GM12878 (cell line): ENCODE data around the gene TNFRSF1A. TPM values are rescaled to one million over a fixed set of nuclear protein-coding genes. Genes with fewer than 3 reads are reported as not detected.

Experiments
- ATAC-seq: fragments of 200-7000 bp; cut with Tn5 transposase; 3 replicates; pipeline ENCODE4 v1.9.1; 2020; ENCODE audit warnings: mild to moderate bottlenecking, moderate library complexity
- BruUV-seq: library from RNA; stranded (reverse); fragments of 400-500 nt; replicated peaks from 2 replicates; lab custom pipeline; 2021; lab: Mats Ljungman, UMichigan
- CTCF ChIA-PET: fragments of 300-600 bp; sonication (Branson Sonifier 250); formaldehyde crosslinking; extraction: SDS; loops from one replicate; lab custom pipeline; 2021; ENCODE audit warnings: inconsistent platforms; lab: Yijun Ruan, JAX
- POLR2A ChIA-PET: fragments of 350-600 bp; formaldehyde crosslinking; extraction: SDS; loops from one replicate; lab custom pipeline; 2021; ENCODE audit warnings: inconsistent platforms; lab: Charles Lee
- RAD21 ChIA-PET: fragments of 300-600 bp; sonication (Branson Sonifier 250); formaldehyde crosslinking; loops from one replicate; lab custom pipeline; 2023; ENCODE audit warnings: antibody characterized with exemption; ENCODE audit not compliant: unreplicated experiment; lab: Charles Lee
- SMC1A ChIA-PET: fragments of 300-600 bp; sonication (Branson Sonifier 250); formaldehyde crosslinking; loops from one replicate; lab custom pipeline; 2023; ENCODE audit not compliant: unreplicated experiment, uncharacterized antibody; lab: Charles Lee
- DNase-seq: peaks from one replicate; pipeline ENCODE4 v3.0.0-alpha.2; 2011; ENCODE audit warnings: low read depth, low spot score
- FAIRE-seq: peaks from 3 replicates; lab custom pipeline; 2011; peaks lifted over from hg19 to GRCh38; lab: Jason Lieb, UNC
- H2AFZ ChIP-seq: 2 replicates; pipeline ENCODE4 v1.6.0; 2011; ENCODE audit warnings: low read depth, low read length, control low read depth; ENCODE audit not compliant: control insufficient read depth
- H3K27ac ChIP-seq: 2 replicates; pipeline ENCODE4 v1.5.1; 2011; ENCODE audit warnings: control low read depth; ENCODE audit not compliant: control insufficient read depth, insufficient read depth
- H3K27me3 ChIP-seq, 2 experiments: replicated peaks in 1 of 2; 2 replicates each; pipeline versions ENCODE4 v1.6.0 to v1.6.1; 2011; ENCODE audit warnings: low read length in 1 of 2; ENCODE audit not compliant: control insufficient read depth in 2 of 2, insufficient read depth in 2 of 2
- H3K36me3 ChIP-seq, 2 experiments: 2 replicates each; pipeline ENCODE4 v1.5.1; 2011; ENCODE audit warnings: low read length in 1 of 2; ENCODE audit not compliant: control insufficient read depth in 2 of 2, insufficient read depth in 2 of 2
- H3K4me1 ChIP-seq: 2 replicates; pipeline ENCODE4 v1.6.1; 2011; ENCODE audit warnings: mild to moderate bottlenecking, low read length, moderate library complexity, mixed read lengths; ENCODE audit not compliant: control insufficient read depth, insufficient read depth
- H3K4me2 ChIP-seq: 2 replicates; pipeline ENCODE4 v1.6.0; 2011; ENCODE audit warnings: control low read depth; ENCODE audit not compliant: control insufficient read depth, insufficient read depth
- H3K4me3 ChIP-seq: fragments of 200-600 bp; sonication (generic); 2 replicates; pipeline ENCODE4 v1.5.1; 2016
- H3K79me2 ChIP-seq: 2 replicates; pipeline ENCODE4 v1.6.0; 2011; ENCODE audit warnings: low read length; ENCODE audit not compliant: control insufficient read depth, insufficient read depth
- H3K9ac ChIP-seq: 2 replicates; pipeline ENCODE4 v1.8.0; 2011; ENCODE audit warnings: low read length, control low read depth, mixed read lengths; ENCODE audit not compliant: control insufficient read depth, insufficient read depth
- H3K9me3 ChIP-seq: replicated peaks from 3 replicates; pipeline ENCODE4 v1.5.1; 2011; ENCODE audit warnings: mild to moderate bottlenecking, low read length; ENCODE audit not compliant: control insufficient read depth, insufficient read depth
- H4K20me1 ChIP-seq: 2 replicates; pipeline ENCODE4 v1.6.0; 2011; ENCODE audit not compliant: control insufficient read depth, insufficient read depth
- ATF7 ChIP-seq: fragments of 450-650 bp; IDR thresholded peaks from 2 replicates; pipeline ENCODE4 v1.6.1; 2016; ENCODE audit warnings: low read depth, mild to moderate bottlenecking
- BACH1 ChIP-seq: fragments of 450-650 bp; IDR thresholded peaks from 2 replicates; pipeline ENCODE4 v1.6.1; 2017; ENCODE audit warnings: mild to moderate bottlenecking, borderline replicate concordance
- CBX3 ChIP-seq: fragments of 200-600 bp; sonication (generic); IDR thresholded peaks from 2 replicates; pipeline ENCODE4 v1.6.1; 2016; ENCODE audit warnings: low read depth, borderline replicate concordance
- CHD2 ChIP-seq: IDR thresholded peaks from 2 replicates; pipeline ENCODE4 v1.6.1; 2011; ENCODE audit warnings: low read depth, low read length, improper control_type of control experiment, borderline replicate concordance
- DPF2 ChIP-seq: fragments of 450-650 bp; IDR thresholded peaks from 2 replicates; pipeline ENCODE4 v1.6.1; 2017; ENCODE audit warnings: mild to moderate bottlenecking
- ETV6 ChIP-seq, 2 experiments: fragments of 450-650 bp in 1 of 2; IDR thresholded peaks in 1 of 2; conservative IDR thresholded peaks in 1 of 2; 2 replicates each; pipeline ENCODE4 v1.6.1; 2014; ENCODE audit warnings: antibody characterized with exemption in 1 of 2, borderline replicate concordance in 1 of 2, low read depth in 1 of 2, mild to moderate bottlenecking in 1 of 2, moderate library complexity in 1 of 2
- GABPA ChIP-seq: IDR thresholded peaks from 2 replicates; pipeline ENCODE4 v1.6.1; 2014; ENCODE audit warnings: antibody characterized with exemption, low read depth, mild to moderate bottlenecking, inconsistent platforms
- JUND ChIP-seq: IDR thresholded peaks from 2 replicates; pipeline ENCODE4 v1.6.1; 2012; ENCODE audit warnings: low read depth, mild to moderate bottlenecking, low read length, improper control_type of control experiment, moderate library complexity
- MYC ChIP-seq: IDR thresholded peaks from 2 replicates; pipeline ENCODE4 v1.6.1; 2011; ENCODE audit warnings: mild to moderate bottlenecking, low read length, moderate library complexity, inconsistent platforms; ENCODE audit not compliant: insufficient read depth, insufficient replicate concordance, insufficient read length, severe bottlenecking
- SMAD1 ChIP-seq: fragments of 450-650 bp; IDR thresholded peaks from 2 replicates; pipeline ENCODE4 v1.6.1; 2018; ENCODE audit warnings: mild to moderate bottlenecking, low read depth; ENCODE audit not compliant: partially characterized antibody
- WGBS: methylation state at CpG from one replicate; pipeline ENCODE4 v1.1.6; 2016; ENCODE audit warnings: low lambda C conversion rate; ENCODE audit not compliant: insufficient replicate concordance, insufficient coverage; ENCODE audit errors: missing lambda C conversion rate; 5-methylcytosine and 5-hydroxymethylcytosine counted together
- in situ Hi-C: fragments of 300-500 bp; cut with MboI; formaldehyde crosslinking; loops from 9 replicates; pipeline ENCODE4 v1.14.3; 2018; ENCODE audit warnings: mixed read lengths
- intact Hi-C: fragments of 100-400 bp; cut with micrococcal nuclease; formaldehyde crosslinking; loops from one replicate; pipeline ENCODE4 v1.14.2; 2022; ENCODE audit not compliant: unreplicated experiment
- polyA plus RNA-seq, 11 experiments: library from polyadenylated mRNA; depleted of rRNA in 4 of 11; unstranded in 6 of 11; stranded (reverse) in 5 of 11; fragments of >200 nt; fragmentation: Nextera tagmentation in 4 of 11; fragmentation: Illumina TruSeq in 1 of 11; extraction: Ambion mirVana in 4 of 11; extraction: Trizol in 1 of 11; gene quantifications; 1 replicate in 1 of 11; 2 replicates in 10 of 11; pipeline versions ENCODE4 v1.2.1 to v1.2.3, GENCODE V29; 2011 to 2016; ENCODE audit warnings: inconsistent platforms in 2 of 11, missing spikeins in 2 of 11, low read depth in 1 of 11
- total RNA-seq, 4 experiments: library from RNA; depleted of rRNA in 3 of 4; stranded (reverse); fragments of >200 nt in 3 of 4; fragmentation: Illumina TruSeq in 1 of 4; extraction: Trizol in 1 of 4; gene quantifications; 2 replicates each; pipeline versions ENCODE4 v1.2.1 to v1.2.3, GENCODE V29; 2013 to 2021
- TF ChIP-seq, protein P1 (sequence below): IDR thresholded peaks from 2 replicates; pipeline ENCODE4 v1.6.1; 2012; ENCODE audit warnings: low read depth, low read length, improper control_type of control experiment
- TF ChIP-seq, protein P2 (sequence below): fragments of 450-650 bp; IDR thresholded peaks from 2 replicates; pipeline ENCODE4 v1.6.1; 2016; ENCODE audit warnings: mild to moderate bottlenecking, moderate library complexity, borderline replicate concordance

Gene TNFRSF1A
- total and polyA plus RNA-seq, 10 of the 15 experiments (the other 5 are each of a cell fraction or from before 2014, with no cell fraction given), result 0.24 to 16.5 (median 13.0) TPM

DNA sequence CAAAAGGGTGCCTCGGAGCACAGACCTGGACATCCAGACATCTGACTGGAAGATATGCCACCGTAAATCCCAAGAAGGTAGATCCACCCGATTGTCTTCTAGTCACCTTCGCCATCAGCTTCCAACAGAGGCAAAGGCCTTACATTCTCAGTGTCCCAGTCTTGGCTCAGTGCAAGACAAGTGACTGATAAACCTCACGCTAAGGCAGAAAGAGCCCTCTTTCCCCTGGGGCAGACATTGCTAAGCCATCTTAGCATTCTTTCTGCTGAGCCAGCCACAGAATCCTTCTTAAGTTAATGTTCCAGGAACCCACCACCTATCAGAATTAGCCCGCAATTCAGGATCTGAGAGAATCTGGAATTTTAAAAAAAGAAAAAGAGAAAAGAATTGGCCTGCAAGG is 35.7 kb downstream of the TNFRSF1A start:
- TF ChIP-seq JUND, result no peak
- no peak for TF ChIP-seq GABPA
- no peak for TF ChIP-seq CHD2
- in situ Hi-C loops, result no loop called here
- H3K9me3 ChIP-seq, result no peaks in the 10 kb centered on the region
- H3K9ac ChIP-seq, result no peak overlapping the region
- intact Hi-C loops, result no loop called here
- H3K79me2 ChIP-seq, result no peaks in the 10 kb centered on the region
- no peaks in the 10 kb centered on the region for H3K36me3 ChIP-seq
- WGBS, result 36% methylated on average over 6 of the region's 6 CpGs
- FAIRE-seq (no peak), ATAC-seq (no peak), DNase-seq (no peak)
- no peak overlapping the region for H3K27ac ChIP-seq
- no TSS peak for BruUV-seq
- ChIA-PET POLR2A (no interaction called here), SMC1A (no interaction called here), CTCF (interaction anchor here (1.0 to 3.8 kb wide), 5 partner anchors 8 to 24 kb away, joined by 3 to 9 read pairs (median 4); no protein-coding TSS in a partner anchor), RAD21 (no interaction called here)
- no peak overlapping the region for H2AFZ ChIP-seq
- H3K4me2 ChIP-seq, result no peak overlapping the region
- no peaks in the 10 kb centered on the region for H3K27me3 ChIP-seq
- peaks cover 16% of the 10 kb centered on the region for H3K4me1 ChIP-seq
- H3K4me3 ChIP-seq, result no peak overlapping the region
- no peaks in the 10 kb centered on the region for H4K20me1 ChIP-seq

DNA sequence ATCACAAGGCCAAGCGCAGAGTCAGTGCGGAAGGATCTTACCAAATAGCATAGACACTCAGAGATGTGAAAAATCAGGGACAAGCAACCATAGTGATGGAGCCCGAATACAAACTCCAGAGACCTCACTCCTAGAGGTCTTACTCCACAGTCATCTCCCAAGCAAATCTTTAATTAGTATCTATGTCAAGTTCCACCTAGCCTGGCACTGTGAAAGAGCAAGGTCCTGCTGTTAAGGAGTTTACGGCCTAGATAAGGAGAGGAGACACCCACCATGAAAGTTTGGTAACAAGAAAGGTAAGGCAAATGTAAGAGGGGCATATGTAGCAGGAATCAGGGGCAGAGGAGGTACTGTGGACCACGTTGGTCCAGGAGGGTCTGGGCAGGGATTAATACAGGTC is 38.8 kb downstream of the TNFRSF1A start:
- H3K27ac ChIP-seq, result no peak overlapping the region
- CTCF ChIA-PET, result interaction anchor here (0.6 to 1.2 kb wide), 2 partner anchors 19 to 74 kb away, joined by 3 read pairs; no protein-coding TSS in a partner anchor
- H3K27me3 ChIP-seq, result no peaks in the 10 kb centered on the region
- POLR2A ChIA-PET, result interaction anchor here (0.6 kb wide), 1 partner anchor 463 kb away, joined by 6 read pairs; the partner anchor contains the start of gene PTMS
- BruUV-seq, result no TSS peak
- no peaks in the 10 kb centered on the region for H3K9me3 ChIP-seq
- no peaks in the 10 kb centered on the region for H3K36me3 ChIP-seq
- FAIRE-seq, result no peak
- ATAC-seq, result no peak
- RAD21 ChIA-PET, result interaction anchor here (0.6 kb wide), 1 partner anchor 107 kb away, joined by 3 read pairs; no protein-coding TSS in a partner anchor
- 64% methylated on average over 5 of the region's 5 CpGs for WGBS
- in situ Hi-C loops, result no loop called here
- H3K4me1 ChIP-seq, result peaks cover 18% of the 10 kb centered on the region
- TF ChIP-seq MYC (no peak), ETV6 (conservative IDR thresholded peaks at IDR 0.05 in 1 of 2, IDR thresholded peaks at IDR 0.05 in 1 of 2; ENCODE audit: borderline replicate concordance in 1 of 2, low read depth in 1 of 2) (no peak), DPF2 (no peak), ATF7 (no peak), CBX3 (no peak), BACH1 (no peak), SMAD1 (no peak)
- TF ChIP-seq, protein P1, sequence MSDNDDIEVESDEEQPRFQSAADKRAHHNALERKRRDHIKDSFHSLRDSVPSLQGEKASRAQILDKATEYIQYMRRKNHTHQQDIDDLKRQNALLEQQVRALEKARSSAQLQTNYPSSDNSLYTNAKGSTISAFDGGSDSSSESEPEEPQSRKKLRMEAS, result no peak
- TF ChIP-seq, protein P2, sequence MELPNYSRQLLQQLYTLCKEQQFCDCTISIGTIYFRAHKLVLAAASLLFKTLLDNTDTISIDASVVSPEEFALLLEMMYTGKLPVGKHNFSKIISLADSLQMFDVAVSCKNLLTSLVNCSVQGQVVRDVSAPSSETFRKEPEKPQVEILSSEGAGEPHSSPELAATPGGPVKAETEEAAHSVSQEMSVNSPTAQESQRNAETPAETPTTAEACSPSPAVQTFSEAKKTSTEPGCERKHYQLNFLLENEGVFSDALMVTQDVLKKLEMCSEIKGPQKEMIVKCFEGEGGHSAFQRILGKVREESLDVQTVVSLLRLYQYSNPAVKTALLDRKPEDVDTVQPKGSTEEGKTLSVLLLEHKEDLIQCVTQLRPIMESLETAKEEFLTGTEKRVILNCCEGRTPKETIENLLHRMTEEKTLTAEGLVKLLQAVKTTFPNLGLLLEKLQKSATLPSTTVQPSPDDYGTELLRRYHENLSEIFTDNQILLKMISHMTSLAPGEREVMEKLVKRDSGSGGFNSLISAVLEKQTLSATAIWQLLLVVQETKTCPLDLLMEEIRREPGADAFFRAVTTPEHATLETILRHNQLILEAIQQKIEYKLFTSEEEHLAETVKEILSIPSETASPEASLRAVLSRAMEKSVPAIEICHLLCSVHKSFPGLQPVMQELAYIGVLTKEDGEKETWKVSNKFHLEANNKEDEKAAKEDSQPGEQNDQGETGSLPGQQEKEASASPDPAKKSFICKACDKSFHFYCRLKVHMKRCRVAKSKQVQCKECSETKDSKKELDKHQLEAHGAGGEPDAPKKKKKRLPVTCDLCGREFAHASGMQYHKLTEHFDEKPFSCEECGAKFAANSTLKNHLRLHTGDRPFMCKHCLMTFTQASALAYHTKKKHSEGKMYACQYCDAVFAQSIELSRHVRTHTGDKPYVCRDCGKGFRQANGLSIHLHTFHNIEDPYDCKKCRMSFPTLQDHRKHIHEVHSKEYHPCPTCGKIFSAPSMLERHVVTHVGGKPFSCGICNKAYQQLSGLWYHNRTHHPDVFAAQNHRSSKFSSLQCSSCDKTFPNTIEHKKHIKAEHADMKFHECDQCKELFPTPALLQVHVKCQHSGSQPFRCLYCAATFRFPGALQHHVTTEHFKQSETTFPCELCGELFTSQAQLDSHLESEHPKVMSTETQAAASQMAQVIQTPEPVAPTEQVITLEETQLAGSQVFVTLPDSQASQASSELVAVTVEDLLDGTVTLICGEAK, result no peak
- H2AFZ ChIP-seq, result no peak overlapping the region
- no peak overlapping the region for H3K4me2 ChIP-seq
- H4K20me1 ChIP-seq, result no peaks in the 10 kb centered on the region
- no peaks in the 10 kb centered on the region for H3K79me2 ChIP-seq
- H3K9ac ChIP-seq, result no peak overlapping the region
- SMC1A ChIA-PET, result no interaction called here
- intact Hi-C loops, result no loop called here
- no peak for DNase-seq
- no peak overlapping the region for H3K4me3 ChIP-seq
